Measurements from ENCODE around the gene HMGN4. TPM values are rescaled to one million over a fixed set of nuclear protein-coding genes. Genes with fewer than 3 reads are reported as not detected.

Gene HMGN4
- total and polyA plus RNA-seq, 9 of the 15 experiments (the other 6 are each of a cell fraction or from before 2014, with no cell fraction given): 35.4 to 134 (median 94.1) TPM

- TF ChIP-seq TFAP4 (CRISPR knock-in tag; IDR thresholded peaks at IDR 0.05; ENCODE audit: borderline replicate concordance) (no peak), PTTG1 (tag; IDR thresholded peaks at IDR 0.05; ENCODE audit: low read depth) (peak; percentile 88), ZFP91 (CRISPR knock-in tag; IDR thresholded peaks at IDR 0.05) (no peak), HBP1 (CRISPR knock-in tag; IDR thresholded peaks at IDR 0.05) (no peak), MAFG (tag; conservative IDR thresholded peaks at IDR 0.05) (no peak), AFF1 (IDR thresholded peaks at IDR 0.05; ENCODE audit: low read depth in 1 of 2, partially characterized antibody in 2 of 2) (no peak), RBM14 (IDR thresholded peaks at IDR 0.05; ENCODE audit: borderline replicate concordance, insufficient read depth, low read depth, low read length) (no peak), FOXK1 (CRISPR knock-in tag; IDR thresholded peaks at IDR 0.05; ENCODE audit: borderline replicate concordance) (no peak), TBL1XR1 (IDR thresholded peaks at IDR 0.05; ENCODE audit: low read length in 2 of 2) (no peak), NR2C2 (CRISPR knock-in tag; IDR thresholded peaks at IDR 0.05) (no peak), NR2C2 (tag; IDR thresholded peaks at IDR 0.05) (no peak), CEBPG (CRISPR knock-in tag; IDR thresholded peaks at IDR 0.05) (no peak), CEBPG (tag; conservative IDR thresholded peaks at IDR 0.05 in 1 of 2, IDR thresholded peaks at IDR 0.05 in 1 of 2) (no peak), ZNF561 (CRISPR knock-in tag; conservative IDR thresholded peaks at IDR 0.05) (no peak), THRB (CRISPR knock-in tag; conservative IDR thresholded peaks at IDR 0.05) (0 out of 2 replicates have a peak, but pooled peaks have one; percentile 25)
These were observed 12.3 kb downstream of the HMGN4 start (continued) for GRCh38 chr6:26550250-26550993.

Data from K562 (cell line).